Peyer's patch (tissue), 4 donors: ENCODE measurements around the gene USP6NL. TPM values are rescaled to one million over a fixed set of nuclear protein-coding genes. Genes with fewer than 3 reads are reported as not detected.

ENCODE experiments used
- DNase-seq, 3 donors: peaks; one replicate each; pipeline ENCODE4 v3.0.0-alpha.2; 2017 to 2019
- H3K27ac ChIP-seq, 4 donors: fragments of 200-600 bp; sonication (generic); one replicate each; pipeline ENCODE4 v1.5.1; 2016 to 2019
- H3K27me3 ChIP-seq, 2 donors: fragments of 200-600 bp; sonication (generic); one replicate each; pipeline ENCODE4 v1.5.1; 2019
- H3K36me3 ChIP-seq, 3 donors: fragments of 200-600 bp; sonication (generic); one replicate each; pipeline ENCODE4 v1.5.1; 2016 to 2019
- H3K4me1 ChIP-seq, 4 donors: fragments of 200-600 bp; sonication (generic); one replicate each; pipeline ENCODE4 v1.5.1; 2016 to 2019
- H3K4me3 ChIP-seq, 4 donors: fragments of 200-600 bp; sonication (generic); 1 replicate in 3 of 4; 2 replicates in 1 of 4; pipeline ENCODE4 v1.5.1; 2016 to 2019; ENCODE audit warnings: mild to moderate bottlenecking in 1 of 4
- H3K9me3 ChIP-seq, 4 donors: fragments of 200-600 bp; sonication (generic); one replicate each; pipeline ENCODE4 v1.5.1; 2016 to 2019; ENCODE audit warnings: mild to moderate bottlenecking in 1 of 4
- POLR2A ChIP-seq, 2 donors: fragments of 450-650 bp; IDR thresholded peaks; one replicate each; pipeline ENCODE4 v1.5.1; 2017; ENCODE audit warnings: antibody characterized with exemption in 2 of 2, mild to moderate bottlenecking in 2 of 2, moderate library complexity in 2 of 2
- total RNA-seq, 4 donors: library from RNA; depleted of rRNA; stranded (reverse); fragments of >200 nt; gene quantifications; one replicate each; pipeline ENCODE4 v1.1.0, GENCODE V29; 2016
- TF ChIP-seq, protein P1 (sequence below), 6 experiments: fragments of 450-650 bp in 4 of 6; fragments of 200-600 bp in 2 of 6; sonication (generic) in 1 of 6; IDR thresholded peaks; one replicate each; pipeline ENCODE4 v1.5.1; 2017 to 2019; ENCODE audit warnings: antibody characterized with exemption in 6 of 6, mild to moderate bottlenecking in 3 of 6, moderate library complexity in 1 of 6

The USP6NL gene
- total RNA-seq, 4 donors from 2014 or later, result 15.0 to 52.8 (median 19.3) TPM

DNA sequence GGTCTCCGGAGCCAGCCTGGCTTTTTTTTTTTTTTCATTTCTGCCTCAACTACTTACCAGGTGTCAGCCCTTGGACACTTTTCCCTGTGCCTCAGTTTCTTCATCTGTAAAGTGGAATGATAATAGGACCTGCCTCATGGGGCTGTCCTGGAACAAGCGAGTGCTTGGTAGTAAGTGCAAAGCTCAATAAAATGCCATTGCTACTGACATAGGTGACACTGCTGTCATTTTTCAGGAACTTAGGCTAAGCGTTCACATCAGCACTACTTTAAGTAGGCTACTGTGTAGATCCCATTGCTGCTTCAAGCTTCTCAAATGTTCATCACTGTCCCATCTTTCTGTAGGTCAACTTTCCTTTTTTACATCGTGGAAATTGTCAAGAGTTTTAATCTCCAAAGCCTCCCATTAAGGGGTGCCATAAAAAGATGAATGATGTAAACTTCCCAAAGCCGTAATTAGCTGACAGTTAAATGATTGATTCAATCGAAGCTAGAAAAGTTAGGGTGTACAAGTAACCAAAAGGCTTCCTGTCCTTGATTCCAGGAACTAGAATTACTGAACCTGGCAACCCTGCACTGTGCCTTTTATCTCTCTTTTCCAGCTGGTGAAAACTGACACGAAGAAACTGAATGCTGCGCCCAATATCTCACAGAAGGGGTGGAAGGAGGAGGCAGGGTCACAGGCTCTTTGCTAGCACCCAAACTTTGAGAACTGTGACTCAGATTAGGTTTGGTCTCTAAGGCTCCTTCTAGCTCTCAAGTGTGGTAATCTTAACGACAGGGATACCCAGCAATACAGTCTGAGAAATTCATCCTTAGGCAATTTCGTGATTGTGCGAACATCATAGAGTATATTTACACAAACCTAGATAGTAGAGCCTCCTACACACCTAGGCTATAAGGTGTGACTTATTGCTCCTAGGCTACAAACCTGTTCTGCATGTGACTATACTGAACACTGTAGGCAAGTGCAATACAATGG is 861 bp upstream of the USP6NL start:
- peak overlapping the region; percentile 89 to 97 (median 96) for H3K27ac ChIP-seq
- H3K4me3 ChIP-seq, result peak overlapping the region; percentile 95 to 99 (median 97)
- H3K9me3 ChIP-seq, result no peaks in the 10 kb centered on the region
- TF ChIP-seq POLR2A (IDR thresholded peaks at IDR 0.05), result no peak
- TF ChIP-seq, protein P1, sequence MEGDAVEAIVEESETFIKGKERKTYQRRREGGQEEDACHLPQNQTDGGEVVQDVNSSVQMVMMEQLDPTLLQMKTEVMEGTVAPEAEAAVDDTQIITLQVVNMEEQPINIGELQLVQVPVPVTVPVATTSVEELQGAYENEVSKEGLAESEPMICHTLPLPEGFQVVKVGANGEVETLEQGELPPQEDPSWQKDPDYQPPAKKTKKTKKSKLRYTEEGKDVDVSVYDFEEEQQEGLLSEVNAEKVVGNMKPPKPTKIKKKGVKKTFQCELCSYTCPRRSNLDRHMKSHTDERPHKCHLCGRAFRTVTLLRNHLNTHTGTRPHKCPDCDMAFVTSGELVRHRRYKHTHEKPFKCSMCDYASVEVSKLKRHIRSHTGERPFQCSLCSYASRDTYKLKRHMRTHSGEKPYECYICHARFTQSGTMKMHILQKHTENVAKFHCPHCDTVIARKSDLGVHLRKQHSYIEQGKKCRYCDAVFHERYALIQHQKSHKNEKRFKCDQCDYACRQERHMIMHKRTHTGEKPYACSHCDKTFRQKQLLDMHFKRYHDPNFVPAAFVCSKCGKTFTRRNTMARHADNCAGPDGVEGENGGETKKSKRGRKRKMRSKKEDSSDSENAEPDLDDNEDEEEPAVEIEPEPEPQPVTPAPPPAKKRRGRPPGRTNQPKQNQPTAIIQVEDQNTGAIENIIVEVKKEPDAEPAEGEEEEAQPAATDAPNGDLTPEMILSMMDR (IDR thresholded peaks at IDR 0.05), result no peak
- H3K36me3 ChIP-seq, result no peaks in the 10 kb centered on the region
- no peak for DNase-seq
- peaks cover 0 to 16% (median 1%) of the 10 kb centered on the region in 4 donors for H3K4me1 ChIP-seq
- H3K27me3 ChIP-seq, result no peaks in the 10 kb centered on the region

DNA sequence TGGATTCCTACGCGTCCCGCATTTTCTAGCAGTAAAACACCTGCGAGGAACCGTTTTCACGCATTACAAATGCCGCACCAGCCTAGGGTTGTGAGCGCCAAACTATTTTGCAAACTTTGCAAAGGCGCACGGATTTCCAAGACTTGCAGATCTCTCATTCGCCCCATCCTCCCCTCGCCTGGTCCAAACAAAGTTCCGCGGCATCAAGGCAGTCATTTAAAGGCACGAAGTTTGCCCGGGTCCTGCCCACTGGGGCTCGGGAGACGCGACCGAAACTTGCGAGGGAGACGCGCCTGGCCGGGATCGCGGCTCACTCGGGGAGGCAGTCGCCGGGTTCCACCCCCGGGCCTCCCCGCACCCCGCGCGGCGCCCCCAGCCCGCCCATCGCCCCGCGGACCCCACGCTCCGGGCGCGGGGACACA is 613 bp downstream of the USP6NL start:
- Histone ChIP-seq H3K4me1 (peaks cover 0 to 16% (median 1%) of the 10 kb centered on the region in 4 donors), H3K4me3 (peak overlapping the region; percentile 95 to 99 (median 97)), H3K36me3 (no peaks in the 10 kb centered on the region), H3K27me3 (no peaks in the 10 kb centered on the region), H3K9me3 (no peaks in the 10 kb centered on the region), H3K27ac (peak overlapping the region; percentile 89 to 97 (median 96))
- TF ChIP-seq, protein P1 (IDR thresholded peaks at IDR 0.05), result no peak
- TF ChIP-seq POLR2A (IDR thresholded peaks at IDR 0.05), result no peak
- DNase-seq, result peak; percentile 47 to 71 (median 64)

DNA sequence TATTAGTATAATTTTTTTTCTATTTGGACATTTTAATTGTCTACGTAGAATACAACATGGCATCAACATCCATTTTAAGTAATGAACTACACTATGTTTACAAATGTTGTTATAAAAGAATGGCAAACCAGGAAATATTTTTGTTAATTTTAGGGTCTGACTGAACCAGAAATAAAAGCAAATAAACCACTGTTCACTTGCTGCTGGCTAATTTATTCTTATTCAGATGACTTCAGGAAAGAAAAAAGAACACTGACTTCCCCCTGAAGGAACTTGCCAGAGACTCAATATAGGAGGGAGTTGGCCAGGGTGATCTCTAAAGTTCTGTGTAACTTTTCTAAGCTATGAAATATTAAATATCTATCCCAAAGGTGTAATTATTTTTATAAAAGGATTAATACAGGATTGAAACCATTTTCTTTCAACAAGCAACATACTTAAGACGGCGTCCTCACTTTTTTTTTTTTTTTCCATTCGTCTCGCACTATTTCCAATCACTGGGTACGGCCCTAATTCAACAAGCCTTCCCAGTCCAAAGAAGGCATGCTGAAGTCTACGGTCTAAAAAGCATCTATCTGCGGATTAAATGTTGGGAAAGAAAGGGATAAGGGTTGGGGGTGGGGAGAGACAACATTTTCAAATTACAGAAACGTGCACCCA is 1.2 kb downstream of the USP6NL start:
- H3K9me3 ChIP-seq, result no peaks in the 10 kb centered on the region
- peak overlapping the region; percentile 89 to 97 (median 96) for H3K27ac ChIP-seq
- H3K4me1 ChIP-seq, result peaks cover 0 to 16% (median 1%) of the 10 kb centered on the region in 4 donors
- peak overlapping the region; percentile 95 to 99 (median 97) for H3K4me3 ChIP-seq
- no peaks in the 10 kb centered on the region for H3K27me3 ChIP-seq
- TF ChIP-seq, protein P1 (IDR thresholded peaks at IDR 0.05), result no peak
- no peak for TF ChIP-seq POLR2A (IDR thresholded peaks at IDR 0.05)
- no peak for DNase-seq
- no peaks in the 10 kb centered on the region for H3K36me3 ChIP-seq

DNA sequence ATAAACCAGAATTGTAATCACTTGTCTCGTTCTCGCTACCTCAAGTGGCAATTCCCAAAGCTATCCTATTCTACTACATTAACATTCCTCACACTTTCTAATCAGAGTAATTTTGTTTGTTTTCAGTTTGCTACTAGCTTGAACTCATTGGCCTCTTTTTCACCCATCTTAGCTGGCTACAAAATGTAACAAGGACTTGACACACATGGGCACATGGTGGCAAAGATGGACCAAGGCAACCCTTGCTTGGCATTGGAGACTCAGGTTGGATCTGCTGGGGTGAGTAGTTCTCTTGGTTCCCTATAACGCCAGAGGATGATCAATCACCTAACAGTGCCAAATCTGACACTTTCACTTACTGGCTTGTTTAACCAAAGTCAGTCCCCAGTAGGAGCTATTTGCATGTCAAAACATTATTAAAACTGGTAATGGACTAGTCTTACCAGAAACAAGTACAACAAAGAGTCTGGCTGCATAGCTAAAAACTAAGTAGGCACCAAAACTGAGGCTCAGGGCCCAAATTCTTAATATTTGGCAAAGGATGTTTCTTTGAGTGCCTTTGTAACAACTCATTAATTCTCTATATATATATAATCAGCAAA is 1.9 kb downstream of the USP6NL start:
- TF ChIP-seq, protein P1 (IDR thresholded peaks at IDR 0.05), result no peak
- TF ChIP-seq POLR2A (IDR thresholded peaks at IDR 0.05), result no peak
- H3K27me3 ChIP-seq, result no peaks in the 10 kb centered on the region
- peaks cover 0 to 16% (median 1%) of the 10 kb centered on the region in 4 donors for H3K4me1 ChIP-seq
- DNase-seq, result no peak
- H3K36me3 ChIP-seq, result no peaks in the 10 kb centered on the region
- peak overlapping the region in 2 of 4 donors; percentile 18 to 95 for H3K4me3 ChIP-seq
- no peaks in the 10 kb centered on the region for H3K9me3 ChIP-seq
- peak overlapping the region in 2 of 4 donors; percentile 89 to 97 for H3K27ac ChIP-seq

DNA sequence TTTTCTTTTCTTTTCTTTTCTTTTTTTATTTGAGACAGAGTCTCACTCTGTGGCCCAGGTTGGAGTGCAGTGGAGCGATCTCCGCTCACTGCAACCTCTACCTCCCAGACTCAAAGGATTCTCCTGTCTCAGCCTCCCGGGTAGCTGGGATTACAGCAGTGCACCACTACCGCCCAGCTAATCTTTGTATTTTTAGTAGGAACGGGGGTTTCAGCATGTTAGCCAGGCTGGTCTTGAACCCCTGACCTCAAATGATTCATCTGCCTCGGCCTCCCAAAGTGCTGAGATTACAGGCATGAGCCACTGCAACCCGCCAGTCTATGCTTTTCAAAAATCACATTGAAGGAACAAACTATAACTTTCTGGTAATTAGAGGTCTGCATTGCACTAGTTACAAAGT is 2.4 kb downstream of the USP6NL start:
- peaks cover 0 to 16% (median 1%) of the 10 kb centered on the region in 4 donors for H3K4me1 ChIP-seq
- TF ChIP-seq, protein P1 (IDR thresholded peaks at IDR 0.05), result no peak
- no peak for TF ChIP-seq POLR2A (IDR thresholded peaks at IDR 0.05)
- H3K4me3 ChIP-seq, result no peak overlapping the region
- no peak for DNase-seq
- H3K9me3 ChIP-seq, result no peaks in the 10 kb centered on the region
- H3K27ac ChIP-seq, result peak overlapping the region in 2 of 4 donors; percentile 89 to 97
- H3K36me3 ChIP-seq, result no peaks in the 10 kb centered on the region
- no peaks in the 10 kb centered on the region for H3K27me3 ChIP-seq
